ENCODE measurements around the gene RABAC1. TPM values are rescaled to one million over a fixed set of nuclear protein-coding genes. Genes with fewer than 3 reads are reported as not detected.

RABAC1 gene
- total RNA-seq, 1 experiment from 2014 or later: 94.0 TPM

DNA sequence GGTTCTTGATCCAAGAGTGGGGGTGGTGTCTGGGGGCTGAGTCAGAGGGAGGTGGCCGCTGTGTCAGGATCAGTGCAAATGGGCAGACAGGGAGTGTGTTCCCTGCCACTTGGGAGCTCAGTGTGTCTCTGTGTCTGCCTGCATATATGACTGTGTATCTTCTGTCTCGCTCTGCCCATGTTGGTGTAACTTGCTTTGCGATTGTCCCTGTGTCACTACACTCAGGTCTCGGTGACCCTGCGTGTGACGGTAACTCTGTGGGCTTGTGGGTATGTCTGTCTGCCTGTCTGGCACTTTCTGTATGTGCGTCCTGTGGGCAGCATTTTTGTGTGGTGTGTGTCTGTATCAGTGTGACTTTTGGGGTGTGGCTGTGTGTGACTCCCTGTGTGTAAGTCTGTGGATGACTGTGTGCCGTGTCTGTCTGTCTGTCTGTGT is 22.7 kb downstream of the RABAC1 start:
- Histone ChIP-seq H3T11ph (ENCODE audit: low read length) (no peak overlapping the region), H3K14ac (ENCODE audit: insufficient read depth, low read length) (no peak overlapping the region), H3K79me1 (ENCODE audit: insufficient read depth, low read depth, low read length, poor library complexity, severe bottlenecking) (no peaks in the 10 kb centered on the region), H2BK15ac (ENCODE audit: low read depth, low read length) (no peak overlapping the region), H3K9ac (ENCODE audit: extremely low read depth, insufficient read length, low read length) (no peak overlapping the region), H2BK20ac (ENCODE audit: low read depth, low read length, poor library complexity, severe bottlenecking) (no peak overlapping the region), H4K8ac (replicated peaks; ENCODE audit: insufficient read length, low read depth, low read length) (no peak overlapping the region), H2BK5ac (ENCODE audit: insufficient read length, low read length) (no peak overlapping the region), H4K20me1 (ENCODE audit: control insufficient read depth, insufficient read depth, insufficient read length) (no peaks in the 10 kb centered on the region), H3K23me2 (ENCODE audit: insufficient read length, low read depth, low read length, poor library complexity, severe bottlenecking) (peaks cover 4% of the 10 kb centered on the region), H3K27me3 (ENCODE audit: insufficient read depth, low read length) (peaks cover 55% of the 10 kb centered on the region; the same call in 1 of the 2 replicates), H2BK120ac (ENCODE audit: low read depth, low read length, poor library complexity, severe bottlenecking) (no peak overlapping the region), H3K27ac (ENCODE audit: insufficient read length, low read depth, low read length) (no peak overlapping the region), H3K79me2 (ENCODE audit: insufficient read depth, low read length) (no peaks in the 10 kb centered on the region), H3K56ac (ENCODE audit: insufficient read length, low read depth, low read length) (no peak overlapping the region), H4K91ac (ENCODE audit: insufficient read length, low read depth, low read length) (no peak overlapping the region), H3K9me3 (ENCODE audit: control insufficient read depth, low read depth, low read length) (no peaks in the 10 kb centered on the region), H2AFZ (ENCODE audit: low read length) (no peak overlapping the region), H2AK5ac (ENCODE audit: insufficient read length, low read length) (no peak overlapping the region), H3K4me1 (ENCODE audit: insufficient read depth, low read length) (no peaks in the 10 kb centered on the region; the same call in 1 of the 2 replicates), H2BK12ac (ENCODE audit: insufficient read length, low read depth, low read length) (no peak overlapping the region), H3K4ac (ENCODE audit: low read depth, low read length) (no peak overlapping the region), H3K4me2 (ENCODE audit: insufficient read depth, insufficient read length, low read length) (no peak overlapping the region), H3K23ac (ENCODE audit: insufficient read length, low read depth, low read length) (no peak overlapping the region), H4K5ac (ENCODE audit: insufficient read length, low read depth, low read length) (no peak overlapping the region), H3K18ac (ENCODE audit: insufficient read length, low read depth, low read length) (no peak overlapping the region)
- peaks cover 15 to 41% of the 10 kb centered on the region in 2 experiments for H3K4me1 Mint-ChIP-seq
- H3K27me3 Mint-ChIP-seq (ENCODE audit: low read depth): peaks cover 19% of the 10 kb centered on the region
- no peaks in the 10 kb centered on the region; a peak in 1 of 7 replicates for H3K36me3 Mint-ChIP-seq (ENCODE audit: insufficient read depth in 1 of 3, low read depth in 3 of 3)
- no CpG with 5 or more reads among the region's 8 CpGs for WGBS (ENCODE audit: extremely low coverage, insufficient read length, low lambda C conversion rate)
- H3K9me3 Mint-ChIP-seq: no peaks in the 10 kb centered on the region
- no peak overlapping the region for H3K27ac Mint-ChIP-seq
- TF ChIP-seq, protein P1, sequence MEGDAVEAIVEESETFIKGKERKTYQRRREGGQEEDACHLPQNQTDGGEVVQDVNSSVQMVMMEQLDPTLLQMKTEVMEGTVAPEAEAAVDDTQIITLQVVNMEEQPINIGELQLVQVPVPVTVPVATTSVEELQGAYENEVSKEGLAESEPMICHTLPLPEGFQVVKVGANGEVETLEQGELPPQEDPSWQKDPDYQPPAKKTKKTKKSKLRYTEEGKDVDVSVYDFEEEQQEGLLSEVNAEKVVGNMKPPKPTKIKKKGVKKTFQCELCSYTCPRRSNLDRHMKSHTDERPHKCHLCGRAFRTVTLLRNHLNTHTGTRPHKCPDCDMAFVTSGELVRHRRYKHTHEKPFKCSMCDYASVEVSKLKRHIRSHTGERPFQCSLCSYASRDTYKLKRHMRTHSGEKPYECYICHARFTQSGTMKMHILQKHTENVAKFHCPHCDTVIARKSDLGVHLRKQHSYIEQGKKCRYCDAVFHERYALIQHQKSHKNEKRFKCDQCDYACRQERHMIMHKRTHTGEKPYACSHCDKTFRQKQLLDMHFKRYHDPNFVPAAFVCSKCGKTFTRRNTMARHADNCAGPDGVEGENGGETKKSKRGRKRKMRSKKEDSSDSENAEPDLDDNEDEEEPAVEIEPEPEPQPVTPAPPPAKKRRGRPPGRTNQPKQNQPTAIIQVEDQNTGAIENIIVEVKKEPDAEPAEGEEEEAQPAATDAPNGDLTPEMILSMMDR (conservative IDR thresholded peaks at IDR 0.05): no peak
- no peak overlapping the region for H3K4me3 Mint-ChIP-seq
- DNase-seq: no peak
